ENCODE results near the gene DHRS12.
A peak's percentile ranks its signal among the peaks of the same experiment; 100 is the strongest.

Gene DHRS12

DNA sequence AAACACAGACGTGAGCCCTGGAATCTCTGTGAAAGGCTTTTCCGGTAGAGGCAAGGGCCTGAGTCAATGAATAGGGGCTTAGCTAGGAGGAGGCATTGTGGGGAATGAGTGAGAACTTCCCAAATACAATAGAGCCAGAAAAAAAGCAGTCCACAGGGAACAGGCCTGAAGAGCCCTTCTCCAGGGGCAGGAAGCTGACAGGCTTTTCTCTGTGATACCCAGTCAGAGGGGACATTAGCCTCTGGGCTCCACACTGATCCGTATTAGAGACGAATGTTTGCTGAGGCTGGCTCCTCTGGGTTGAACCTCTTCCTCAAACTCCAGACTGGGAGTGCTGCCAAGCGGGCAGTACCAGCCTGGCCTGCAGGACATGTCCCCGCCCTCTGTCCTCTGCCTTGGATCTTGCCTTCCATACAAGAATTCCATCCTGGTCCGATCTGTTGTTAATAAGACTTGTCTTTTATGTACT lies 2.3 kb downstream of the DHRS12 start:
- no peak overlapping the region for H3K4me3 ChIP-seq (ENCODE audit: low read depth, low read length)
- TF ChIP-seq, protein P1, sequence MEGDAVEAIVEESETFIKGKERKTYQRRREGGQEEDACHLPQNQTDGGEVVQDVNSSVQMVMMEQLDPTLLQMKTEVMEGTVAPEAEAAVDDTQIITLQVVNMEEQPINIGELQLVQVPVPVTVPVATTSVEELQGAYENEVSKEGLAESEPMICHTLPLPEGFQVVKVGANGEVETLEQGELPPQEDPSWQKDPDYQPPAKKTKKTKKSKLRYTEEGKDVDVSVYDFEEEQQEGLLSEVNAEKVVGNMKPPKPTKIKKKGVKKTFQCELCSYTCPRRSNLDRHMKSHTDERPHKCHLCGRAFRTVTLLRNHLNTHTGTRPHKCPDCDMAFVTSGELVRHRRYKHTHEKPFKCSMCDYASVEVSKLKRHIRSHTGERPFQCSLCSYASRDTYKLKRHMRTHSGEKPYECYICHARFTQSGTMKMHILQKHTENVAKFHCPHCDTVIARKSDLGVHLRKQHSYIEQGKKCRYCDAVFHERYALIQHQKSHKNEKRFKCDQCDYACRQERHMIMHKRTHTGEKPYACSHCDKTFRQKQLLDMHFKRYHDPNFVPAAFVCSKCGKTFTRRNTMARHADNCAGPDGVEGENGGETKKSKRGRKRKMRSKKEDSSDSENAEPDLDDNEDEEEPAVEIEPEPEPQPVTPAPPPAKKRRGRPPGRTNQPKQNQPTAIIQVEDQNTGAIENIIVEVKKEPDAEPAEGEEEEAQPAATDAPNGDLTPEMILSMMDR (IDR thresholded peaks at IDR 0.05; ENCODE audit: insufficient read depth, low read length, missing control alignments), result no peak
- DNase-seq (ENCODE audit: low read depth, low spot score), result no peak
- CTCF ChIA-PET, result interaction anchor here (0.9 to 10.4 kb wide), 7 partner anchors 10 to 677 kb away, joined by 3 to 96 read pairs (median 8); partner anchors contain the start of gene NEK5
- POLR2A ChIA-PET, result interaction anchor here (2.2 kb wide), 1 partner anchor 349 kb away, joined by 13 read pairs; the partner anchor contains the start of gene INTS6

DNA sequence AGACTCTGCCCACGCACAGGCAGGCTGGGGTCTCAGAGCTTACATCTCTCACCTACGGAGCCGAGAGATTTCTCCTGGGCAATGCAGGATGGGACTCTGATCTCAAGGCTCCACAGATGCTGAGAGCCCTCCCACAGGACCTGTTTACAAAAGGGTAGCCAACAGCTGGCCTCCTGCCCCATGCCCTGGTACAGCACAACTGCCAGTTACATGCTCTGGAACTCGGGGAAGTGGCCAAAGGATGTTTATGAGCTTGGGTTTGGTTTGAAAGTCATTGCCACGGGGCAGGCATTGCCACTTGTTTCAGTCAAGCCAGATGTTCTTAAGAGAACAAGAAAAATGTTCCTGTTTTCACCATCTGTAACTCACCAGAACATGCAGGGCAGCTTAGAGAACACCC lies 3.5 kb downstream of the DHRS12 start:
- CTCF ChIA-PET, result interaction anchor here (0.9 to 10.4 kb wide), 6 partner anchors 14 to 676 kb away, joined by 3 to 96 read pairs (median 8); partner anchors contain the start of gene NEK5
- TF ChIP-seq, protein P1 (IDR thresholded peaks at IDR 0.05; ENCODE audit: insufficient read depth, low read length, missing control alignments), result no peak
- no peak for DNase-seq (ENCODE audit: low read depth, low spot score)
- no peak overlapping the region for H3K4me3 ChIP-seq (ENCODE audit: low read depth, low read length)
- POLR2A ChIA-PET, result interaction anchor here (2.2 kb wide), 1 partner anchor 347 kb away, joined by 13 read pairs; the partner anchor contains the start of gene INTS6

DNA sequence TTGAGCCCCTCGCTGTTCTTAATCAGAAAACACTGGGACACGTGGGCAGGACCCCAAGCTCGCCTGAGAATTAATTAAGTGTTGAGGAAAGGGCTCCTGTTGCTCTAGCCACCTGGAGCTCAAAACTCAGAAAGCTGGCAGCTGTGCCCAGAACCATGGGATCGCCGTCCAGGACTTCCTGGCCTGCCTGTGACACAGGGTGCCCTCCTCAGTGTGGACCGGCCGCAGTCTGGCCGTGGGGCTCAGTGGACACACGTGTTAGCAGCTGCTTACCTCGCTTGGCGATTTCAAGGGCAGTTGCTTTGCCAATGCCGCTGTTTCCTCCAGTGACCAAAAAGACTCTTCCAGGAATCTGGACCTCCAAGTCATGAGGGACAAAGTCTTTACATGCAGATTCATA lies 4.7 kb downstream of the DHRS12 start:
- POLR2A ChIA-PET, result no interaction called here
- no peak for DNase-seq (ENCODE audit: low read depth, low spot score)
- TF ChIP-seq, protein P1 (IDR thresholded peaks at IDR 0.05; ENCODE audit: insufficient read depth, low read length, missing control alignments), result no peak
- CTCF ChIA-PET, result interaction anchor here (2.2 to 10.4 kb wide), 7 partner anchors 68 to 674 kb away, joined by 7 to 96 read pairs (median 18); no protein-coding TSS in a partner anchor
- H3K4me3 ChIP-seq (ENCODE audit: low read depth, low read length), result no peak overlapping the region

DNA sequence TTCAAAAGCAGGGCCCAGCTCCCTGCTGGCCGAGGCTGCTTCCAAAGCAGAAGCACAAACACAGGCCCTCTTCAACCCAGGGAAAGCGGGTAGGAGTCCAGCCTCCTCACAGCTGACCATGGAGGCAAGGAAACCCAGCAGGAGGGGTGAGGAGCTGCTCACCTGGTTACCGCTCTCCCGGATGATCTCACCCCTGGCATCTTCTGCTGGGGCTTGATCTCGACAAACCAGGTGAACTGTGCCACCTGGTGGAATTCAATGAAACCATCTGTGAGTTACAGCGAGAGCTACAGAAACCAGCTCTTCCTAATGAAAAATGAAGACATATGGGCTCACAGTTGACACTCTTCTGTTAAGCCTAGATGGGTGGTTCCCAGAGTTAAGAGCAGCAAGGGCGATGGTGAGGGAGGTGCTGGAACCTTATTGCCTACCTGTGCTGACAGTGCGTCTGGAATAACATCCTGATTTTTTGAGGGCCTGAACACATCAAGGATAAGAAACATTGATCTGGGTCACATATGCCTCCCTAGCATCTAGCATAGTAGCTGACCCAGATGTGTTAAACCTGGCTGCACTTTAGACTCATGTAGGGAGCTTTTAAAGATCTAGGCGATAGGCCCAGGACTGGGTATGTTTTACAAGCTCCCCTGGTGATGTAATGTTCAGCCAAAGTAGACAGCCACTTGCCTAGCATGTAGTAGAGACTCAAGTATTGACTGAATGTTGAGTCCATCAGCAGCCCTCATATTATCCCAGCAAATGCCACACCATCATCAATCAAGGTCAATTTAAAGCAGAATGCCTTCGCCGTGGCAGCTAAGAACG lies 6.1 kb downstream of the DHRS12 start:
- no peak overlapping the region for H3K4me3 ChIP-seq (ENCODE audit: low read depth, low read length)
- TF ChIP-seq, protein P1 (IDR thresholded peaks at IDR 0.05; ENCODE audit: insufficient read depth, low read length, missing control alignments), result peak; percentile 42
- POLR2A ChIA-PET, result interaction anchor here (1.3 to 1.9 kb wide), 3 partner anchors 12 to 345 kb away, joined by 3 to 8 read pairs (median 3); partner anchors contain the start of gene INTS6
- CTCF ChIA-PET, result interaction anchor here (0.7 to 10.4 kb wide), 30 partner anchors 11 to 672 kb away, joined by 3 to 96 read pairs (median 5); partner anchors contain the start of gene INTS6
- DNase-seq (ENCODE audit: low read depth, low spot score), result no peak

DNA sequence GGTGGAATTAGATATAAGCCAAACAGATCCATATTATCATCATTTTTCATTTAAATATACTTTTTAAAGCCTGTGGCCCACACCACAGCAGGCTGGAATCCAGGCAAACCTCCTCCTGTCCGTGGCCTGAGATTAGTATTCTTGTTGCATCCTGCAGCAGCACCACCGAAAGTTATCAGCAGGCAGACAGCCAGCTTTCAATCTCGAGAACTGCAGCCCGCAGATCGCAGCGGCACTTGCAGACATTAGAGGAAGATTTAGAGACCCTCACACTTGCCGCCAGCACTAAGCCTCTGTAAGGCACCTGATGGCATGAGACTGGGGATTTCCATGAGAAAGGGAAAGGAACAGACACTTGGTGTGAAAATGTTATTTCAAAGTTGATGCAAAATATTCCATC lies 7.4 kb downstream of the DHRS12 start:
- CTCF ChIA-PET, result interaction anchor here (0.7 to 10.4 kb wide), 18 partner anchors 10 to 671 kb away, joined by 3 to 96 read pairs (median 8); partner anchors contain the start of gene INTS6
- no peak overlapping the region for H3K4me3 ChIP-seq (ENCODE audit: low read depth, low read length)
- TF ChIP-seq, protein P1 (IDR thresholded peaks at IDR 0.05; ENCODE audit: insufficient read depth, low read length, missing control alignments), result no peak
- no peak for DNase-seq (ENCODE audit: low read depth, low spot score)
- POLR2A ChIA-PET, result interaction anchor here (1.3 to 1.9 kb wide), 2 partner anchors 343 kb away, joined by 4 to 8 read pairs; partner anchors contain the start of gene INTS6

DNA sequence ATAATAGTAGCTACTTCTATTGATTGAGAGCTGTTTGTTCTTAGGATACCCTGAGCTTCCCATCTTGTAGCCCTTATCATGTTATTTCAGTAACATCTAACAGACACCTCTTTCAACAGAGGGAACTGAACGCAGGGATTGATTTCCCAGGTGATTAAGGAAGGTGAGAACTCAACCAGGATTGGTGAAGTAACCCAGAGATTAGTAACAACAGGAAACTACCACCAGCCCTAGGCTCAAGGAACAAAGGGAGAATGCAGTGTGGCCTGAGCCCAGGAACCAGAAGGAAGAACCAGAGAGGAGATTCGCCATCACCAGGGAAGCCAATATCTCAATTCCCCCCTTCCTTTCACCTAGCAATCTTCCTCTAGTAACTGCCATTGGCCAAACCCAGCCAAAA lies 8.5 kb downstream of the DHRS12 start:
- POLR2A ChIA-PET, result interaction anchor here (1.3 kb wide), 1 partner anchor 342 kb away, joined by 4 read pairs; the partner anchor contains the start of gene INTS6
- no peak for DNase-seq (ENCODE audit: low read depth, low spot score)
- TF ChIP-seq, protein P1 (IDR thresholded peaks at IDR 0.05; ENCODE audit: insufficient read depth, low read length, missing control alignments), result no peak
- CTCF ChIA-PET, result interaction anchor here (0.8 to 10.4 kb wide), 10 partner anchors 9 to 670 kb away, joined by 4 to 96 read pairs (median 16); no protein-coding TSS in a partner anchor
- H3K4me3 ChIP-seq (ENCODE audit: low read depth, low read length), result no peak overlapping the region
